SH-SY5Y (cell line): ENCODE data around the gene RNF44.

Experiments used
- GATA2 ChIP-seq: IDR thresholded peaks from 2 replicates; pipeline ENCODE4 v1.6.1; 2011; ENCODE audit warnings: mild to moderate bottlenecking, low read depth, low read length
- GATA3 ChIP-seq: IDR thresholded peaks from 2 replicates; pipeline ENCODE4 v1.6.1; 2011; ENCODE audit warnings: low read depth, mild to moderate bottlenecking, low read length, moderate library complexity

The RNF44 gene

DNA sequence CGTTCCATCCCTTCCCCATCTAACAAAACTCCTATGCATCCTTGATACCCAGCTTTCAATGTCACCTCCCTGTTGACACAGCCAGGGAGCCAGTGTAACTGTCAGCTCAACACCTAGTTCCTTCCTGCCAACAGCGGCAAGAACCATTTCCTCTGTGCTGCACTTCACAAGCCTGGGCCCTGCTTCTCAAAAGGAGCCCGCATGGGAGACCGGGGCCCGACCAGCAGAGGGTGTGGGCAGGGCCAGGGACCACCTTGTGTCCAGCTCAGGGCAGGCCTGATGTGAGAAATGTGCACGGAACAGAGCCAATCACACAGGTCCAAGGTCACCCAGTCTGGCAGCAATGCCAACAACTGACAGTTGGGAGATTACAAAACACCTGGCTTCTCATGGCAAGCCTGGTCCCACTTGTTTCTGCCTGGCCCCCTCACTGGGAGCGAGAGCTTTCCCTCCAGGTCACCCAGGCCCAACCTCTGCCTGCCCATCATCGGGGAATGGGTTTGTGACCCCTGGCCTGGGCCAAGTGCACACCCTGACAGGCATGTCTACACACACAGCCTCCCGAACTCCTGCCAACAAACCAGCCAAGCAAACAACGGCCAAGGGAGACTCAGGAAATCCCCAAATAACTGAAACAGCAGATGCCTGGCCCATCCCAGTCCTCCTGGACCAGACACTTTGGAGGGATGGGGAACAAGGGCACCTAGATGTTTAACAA, 3.1 kb downstream of the RNF44 start:
- TF ChIP-seq GATA3 (no peak), GATA2 (no peak)

DNA sequence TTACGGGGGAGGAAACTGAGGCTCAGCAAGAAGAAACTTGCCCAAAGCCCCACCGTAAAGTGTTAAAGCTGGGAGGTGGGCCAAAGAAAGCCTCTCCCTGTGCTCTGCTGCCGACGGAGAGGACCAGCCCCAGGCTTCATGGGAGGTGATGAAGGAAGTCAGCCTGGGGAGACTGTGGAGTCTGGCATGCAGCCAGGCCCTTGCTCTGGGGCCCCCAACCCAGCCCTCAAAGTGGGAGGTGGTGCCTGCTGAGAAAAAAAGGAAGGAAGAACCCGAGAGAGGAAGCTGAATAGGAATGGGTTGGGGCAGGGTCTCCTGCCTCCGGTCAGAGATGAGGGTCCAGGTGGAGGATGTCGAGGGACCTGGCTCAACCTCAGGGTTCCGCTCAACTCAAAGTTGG, 3.8 kb downstream of the RNF44 start:
- no peak for TF ChIP-seq GATA2
- TF ChIP-seq GATA3 = no peak

DNA sequence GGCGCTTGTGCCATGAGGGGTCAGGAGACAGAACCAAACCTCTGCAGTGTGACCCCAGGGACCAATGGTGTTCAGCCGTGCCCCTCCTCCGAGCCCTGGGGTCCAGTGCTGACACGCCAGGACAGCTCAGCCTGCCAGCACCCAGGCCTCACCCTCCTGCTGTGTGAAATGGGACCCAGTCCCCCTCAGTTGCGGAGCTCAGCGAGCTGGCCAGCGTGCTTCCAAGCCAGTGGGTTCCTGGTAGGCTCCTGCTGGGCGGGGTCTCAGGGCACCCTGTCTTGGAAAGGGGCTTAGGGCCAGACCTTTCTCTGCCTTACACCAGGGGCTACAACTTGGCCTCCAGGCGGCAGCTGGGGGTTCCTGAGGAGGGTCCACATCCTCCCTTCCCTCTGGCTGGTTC, 4.4 kb downstream of the RNF44 start:
- no peak for TF ChIP-seq GATA3
- no peak for TF ChIP-seq GATA2

DNA sequence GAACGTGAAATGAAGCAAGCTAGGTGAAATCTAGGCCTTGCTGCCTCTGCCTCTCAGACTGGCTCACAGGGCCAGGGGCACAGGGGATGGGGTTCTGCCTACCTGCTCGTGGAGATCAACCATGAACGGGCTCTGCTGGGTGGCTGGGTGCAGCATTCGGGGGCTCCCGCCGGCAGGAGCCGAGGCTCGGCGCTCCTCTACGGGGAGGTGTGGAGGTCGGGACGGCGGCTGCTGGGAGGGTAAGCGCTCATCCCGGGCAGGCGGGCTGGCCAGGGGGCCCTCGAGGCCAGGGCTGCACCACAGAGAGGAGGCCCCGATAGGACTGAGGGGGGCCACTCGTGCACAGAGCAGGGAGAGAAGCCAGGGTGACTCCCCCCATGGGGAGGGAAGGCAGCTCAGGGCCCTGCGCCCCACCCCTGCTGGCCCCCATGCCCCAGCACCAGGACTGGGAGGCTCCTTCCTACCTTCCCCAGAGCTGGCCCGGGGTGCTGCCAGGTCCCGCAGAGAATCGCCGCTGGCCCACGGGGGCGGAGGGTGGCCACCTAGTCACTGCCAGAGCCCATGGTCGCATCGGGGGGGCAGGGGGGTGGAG, 5.2 kb downstream of the RNF44 start:
- TF ChIP-seq GATA2 = no peak
- no peak for TF ChIP-seq GATA3

DNA sequence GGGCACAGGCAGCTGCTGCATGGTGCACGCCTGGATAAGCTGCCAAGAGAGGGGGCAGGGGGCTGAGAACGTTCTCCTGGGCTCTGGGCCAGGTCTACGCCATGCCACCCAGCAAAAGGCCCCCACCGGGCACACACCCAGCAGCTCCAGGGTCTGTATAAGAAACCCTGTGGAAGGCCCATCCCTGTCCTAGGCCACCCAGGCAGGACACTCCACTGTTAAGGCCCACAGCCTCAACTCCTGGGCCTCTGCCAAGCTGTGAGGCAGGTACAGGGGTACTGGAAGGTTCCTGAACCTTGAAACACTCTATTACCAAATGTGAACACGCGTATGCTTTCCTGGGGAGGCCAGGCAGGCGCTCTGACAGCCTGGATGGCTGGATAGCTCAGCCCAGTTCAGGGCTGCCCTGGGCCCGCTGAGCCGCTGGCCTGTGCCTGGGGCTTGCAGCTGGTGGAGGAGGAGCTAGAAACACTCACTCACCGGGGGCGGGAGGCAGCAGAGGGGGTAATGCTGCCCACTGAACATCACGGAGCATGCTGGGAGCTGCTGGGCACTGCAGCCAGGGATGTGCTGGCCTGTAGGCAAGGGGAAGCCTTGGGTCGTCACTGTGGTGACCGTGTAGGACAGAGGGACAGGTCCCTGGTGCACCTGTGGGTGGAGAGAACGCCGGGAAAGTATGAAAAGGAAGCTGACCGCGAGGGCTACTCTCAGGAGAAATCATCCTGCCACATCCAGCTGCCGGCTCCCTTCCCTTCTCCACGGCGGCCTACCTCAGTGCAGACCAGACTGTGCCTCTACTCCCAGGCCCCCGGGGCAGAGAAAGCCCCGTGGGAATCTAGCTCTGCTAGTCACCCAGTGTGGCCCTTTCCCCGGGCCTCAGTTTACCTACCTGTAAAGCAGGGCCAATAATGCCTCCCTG, 6.0 kb downstream of the RNF44 start:
- TF ChIP-seq GATA2 (no peak), GATA3 (no peak)

DNA sequence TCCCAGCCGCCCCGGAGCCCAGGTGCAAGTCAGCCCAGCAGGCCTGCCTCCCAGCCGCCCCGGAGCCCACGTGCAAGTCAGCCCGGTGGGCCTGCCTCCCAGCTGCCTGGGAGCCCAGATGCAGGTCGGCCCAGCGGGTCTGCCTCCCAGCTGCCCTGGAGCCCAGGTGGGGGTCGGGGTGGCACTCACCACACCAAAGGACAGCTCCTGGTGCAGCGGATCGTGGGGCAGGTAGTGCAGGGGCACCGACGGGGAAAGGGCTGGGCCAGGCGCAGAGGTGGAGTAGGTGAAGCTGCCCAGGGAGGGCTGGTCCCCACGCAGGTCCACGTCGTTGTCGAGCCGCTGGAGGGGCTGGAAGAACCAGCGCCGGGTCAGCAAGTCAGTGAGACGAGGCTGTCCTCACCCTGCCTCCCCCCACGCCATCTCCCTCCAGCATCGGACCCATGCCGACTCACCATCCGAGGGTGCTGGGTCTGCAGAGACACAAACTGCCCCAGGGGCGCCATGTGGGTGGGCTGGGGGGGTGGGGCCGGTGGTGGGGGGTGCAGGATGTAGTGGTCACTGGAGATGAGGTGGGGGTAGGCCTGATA, 6.7 kb downstream of the RNF44 start:
- no peak for TF ChIP-seq GATA2
- no peak for TF ChIP-seq GATA3

DNA sequence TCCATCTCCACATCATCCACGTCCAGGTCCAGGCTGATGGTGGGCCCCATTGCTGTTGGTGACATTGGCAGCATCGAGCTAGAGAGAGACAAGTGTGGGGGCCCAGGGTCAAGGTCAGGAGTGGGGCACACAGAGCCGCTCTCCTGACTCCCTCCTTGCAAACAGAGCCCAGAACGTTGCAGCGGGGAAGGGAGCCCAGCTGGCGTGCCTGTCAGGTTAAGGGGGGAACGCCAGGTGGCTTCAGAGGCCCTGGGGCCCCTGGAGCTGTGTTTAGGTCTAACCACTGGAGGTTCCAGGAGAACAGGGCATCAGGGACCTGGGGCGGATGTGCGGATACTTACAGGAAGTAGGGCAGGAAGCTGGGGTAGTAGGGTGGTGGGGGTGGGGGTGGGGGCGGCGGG, 7.5 kb downstream of the RNF44 start:
- no peak for TF ChIP-seq GATA2
- TF ChIP-seq GATA3 = no peak

DNA sequence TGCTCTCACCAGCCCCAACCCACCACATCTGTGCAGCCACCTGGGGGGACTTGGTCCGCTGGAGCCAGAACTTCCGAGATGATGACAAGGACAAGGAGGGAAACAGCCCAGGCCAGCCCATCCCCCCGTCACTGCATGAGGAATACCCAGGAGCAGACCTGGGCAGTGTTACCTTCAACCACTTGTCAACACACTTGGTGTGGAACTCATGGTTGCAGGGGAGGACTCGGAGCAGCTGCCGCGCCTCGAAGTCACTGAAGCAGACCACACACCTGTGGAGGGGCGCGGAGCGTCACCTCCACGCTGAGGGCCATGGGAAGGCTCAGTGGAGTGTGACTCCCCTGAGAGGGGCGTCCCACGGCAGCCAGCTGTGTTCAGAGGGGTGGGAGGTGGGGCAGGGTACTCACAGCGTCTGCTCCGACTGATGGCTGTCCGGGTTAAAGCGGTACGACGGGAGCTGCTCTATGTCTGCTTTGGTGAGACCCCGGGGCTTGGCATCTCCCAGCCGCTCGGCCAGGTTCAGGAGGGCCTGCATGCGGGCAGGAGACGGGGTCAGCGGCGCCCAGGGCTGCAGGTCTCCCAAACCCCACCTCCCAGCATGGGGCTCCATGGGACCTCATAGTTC, 8.0 kb downstream of the RNF44 start:
- no peak for TF ChIP-seq GATA2
- no peak for TF ChIP-seq GATA3

DNA sequence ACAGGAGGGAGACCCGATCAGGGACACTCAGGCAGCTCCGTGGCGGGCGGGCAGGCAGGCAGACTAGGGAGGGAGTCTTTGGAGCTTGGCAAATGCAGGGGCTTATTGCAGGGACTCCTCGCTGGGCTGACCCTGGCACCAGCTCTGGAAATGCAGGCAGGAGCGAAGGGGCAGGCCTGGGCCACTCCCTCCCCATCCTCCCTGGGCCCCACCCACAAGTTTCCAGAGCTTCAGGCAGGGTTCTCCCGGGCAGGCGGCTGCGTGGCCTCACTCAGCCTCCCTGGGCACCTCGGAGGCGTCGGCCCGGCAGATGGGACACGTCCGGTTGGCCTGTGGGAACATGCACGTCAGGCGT, 8.5 kb downstream of the RNF44 start:
- TF ChIP-seq GATA2 (no peak), GATA3 (no peak)

DNA sequence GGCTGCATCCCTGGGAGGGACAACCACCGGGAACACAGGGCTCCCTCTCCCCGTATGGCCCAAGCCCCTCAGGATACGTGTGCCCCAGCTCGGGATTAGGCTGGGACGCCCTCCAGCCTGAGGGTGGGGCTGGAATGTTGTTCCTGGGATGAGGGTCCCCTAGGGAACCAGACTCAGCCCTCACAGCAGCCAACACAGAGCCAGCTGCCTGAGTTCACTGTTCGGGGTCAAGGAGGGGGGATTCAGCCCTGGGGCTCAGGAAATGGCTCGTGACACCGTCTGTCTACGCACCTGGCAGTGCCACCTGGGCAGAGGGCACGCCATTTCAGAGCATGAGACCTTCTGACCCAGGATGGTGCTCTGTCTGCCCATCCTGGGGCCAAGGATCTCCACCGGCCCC, 8.9 kb downstream of the RNF44 start:
- TF ChIP-seq GATA3 (no peak), GATA2 (no peak)

DNA sequence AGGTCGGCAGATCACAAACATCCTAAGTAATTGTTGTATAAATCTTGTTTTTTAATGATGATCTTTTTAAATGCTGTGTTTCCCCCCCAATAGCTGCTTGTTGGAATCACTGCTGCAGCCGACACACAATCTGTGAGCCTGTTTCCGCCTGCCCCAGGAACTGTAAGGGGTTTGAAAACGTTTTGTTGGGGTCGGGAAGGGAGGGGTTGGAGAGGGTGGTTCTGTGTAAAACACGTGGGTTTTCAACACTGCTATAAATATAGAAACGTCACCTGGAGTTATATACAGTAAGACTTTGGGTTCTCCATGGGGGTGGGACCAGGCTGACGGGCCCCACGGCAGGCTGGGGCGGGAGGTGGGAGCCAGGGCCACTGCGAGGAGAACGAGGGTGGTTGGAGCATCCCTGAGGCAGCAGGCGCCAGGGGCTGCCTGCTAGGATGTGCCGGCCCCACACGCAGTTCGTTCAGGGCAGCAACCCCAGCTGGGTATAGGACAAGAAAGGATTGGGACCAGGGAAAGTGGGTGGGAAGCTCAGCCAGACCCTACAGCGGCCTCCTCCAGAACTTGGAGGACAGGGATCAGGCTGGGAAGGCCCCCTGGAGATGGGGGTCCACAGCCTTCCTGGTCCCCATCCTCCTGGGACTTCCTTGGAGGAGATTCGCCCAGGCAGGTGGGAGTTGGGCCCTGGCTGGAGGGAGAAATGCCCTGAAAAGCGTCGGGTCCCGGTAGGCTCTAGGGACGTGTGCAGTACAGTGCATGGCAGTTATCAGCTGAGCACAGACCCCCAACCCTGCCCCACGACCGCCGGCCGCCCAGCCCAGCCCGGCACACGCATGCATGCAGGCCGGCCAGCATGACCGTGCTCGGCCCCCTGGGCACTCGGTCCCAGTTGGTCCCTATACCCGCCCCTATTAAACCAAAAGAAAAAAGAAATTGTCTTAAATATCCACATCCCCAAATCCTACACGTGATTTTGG, 9.7 kb downstream of the RNF44 start:
- no peak for TF ChIP-seq GATA2
- no peak for TF ChIP-seq GATA3

DNA sequence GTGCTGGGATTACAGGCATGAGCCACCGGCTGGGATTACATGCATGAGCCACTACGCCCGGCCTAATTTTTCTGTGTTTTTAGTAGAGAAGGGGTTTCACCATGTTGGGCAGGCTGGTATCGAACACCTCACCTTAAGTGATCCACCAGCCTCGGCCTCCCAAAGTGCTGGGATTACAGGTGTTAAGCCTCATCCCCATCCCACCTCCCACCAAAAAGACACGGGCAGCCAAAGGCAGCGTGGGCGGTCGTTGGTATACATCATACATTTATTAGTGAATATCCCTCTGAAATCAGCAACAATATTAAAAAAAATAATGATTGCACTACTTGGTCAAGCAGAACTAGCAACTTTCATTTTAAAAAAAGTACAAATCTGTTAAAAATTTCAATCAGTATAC, 10.7 kb downstream of the RNF44 start:
- TF ChIP-seq GATA2 = no peak
- no peak for TF ChIP-seq GATA3

DNA sequence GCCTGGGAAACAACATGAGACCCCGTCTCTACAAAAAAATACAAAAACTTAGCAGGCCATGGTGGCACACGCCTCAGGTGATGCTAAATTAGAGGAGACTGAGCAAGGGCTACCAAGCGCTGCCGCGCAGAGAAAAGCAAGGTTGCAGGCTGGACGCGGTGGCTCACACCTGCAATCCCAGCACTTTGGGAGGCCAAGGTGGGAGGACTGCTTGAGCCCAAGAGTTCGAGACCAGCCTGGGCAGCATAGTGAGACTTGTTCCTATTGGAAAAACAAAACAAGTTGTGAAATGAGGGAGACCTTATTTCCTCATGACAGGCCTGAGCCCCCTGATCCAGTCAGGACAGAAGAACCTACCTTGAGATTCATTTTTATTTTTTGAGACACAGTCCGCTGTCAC, 11.5 kb downstream of the RNF44 start:
- no peak for TF ChIP-seq GATA2
- TF ChIP-seq GATA3 = no peak
